DMS153 treated with DMSO at 0.1 percent for 48 hours (cell line): ENCODE data around the gene AUTS2.
"Not testable (repeated sequence)": the region's sequence is repeated elsewhere in the genome, so short reads cannot be mapped to it uniquely, and the experiment has no call there.

Experiments used
- DNase-seq: peaks from one replicate; lab custom pipeline; 2025; ENCODE audit not compliant: unreplicated experiment; lab: John Stamatoyannopoulos, UW

Gene AUTS2

DNA sequence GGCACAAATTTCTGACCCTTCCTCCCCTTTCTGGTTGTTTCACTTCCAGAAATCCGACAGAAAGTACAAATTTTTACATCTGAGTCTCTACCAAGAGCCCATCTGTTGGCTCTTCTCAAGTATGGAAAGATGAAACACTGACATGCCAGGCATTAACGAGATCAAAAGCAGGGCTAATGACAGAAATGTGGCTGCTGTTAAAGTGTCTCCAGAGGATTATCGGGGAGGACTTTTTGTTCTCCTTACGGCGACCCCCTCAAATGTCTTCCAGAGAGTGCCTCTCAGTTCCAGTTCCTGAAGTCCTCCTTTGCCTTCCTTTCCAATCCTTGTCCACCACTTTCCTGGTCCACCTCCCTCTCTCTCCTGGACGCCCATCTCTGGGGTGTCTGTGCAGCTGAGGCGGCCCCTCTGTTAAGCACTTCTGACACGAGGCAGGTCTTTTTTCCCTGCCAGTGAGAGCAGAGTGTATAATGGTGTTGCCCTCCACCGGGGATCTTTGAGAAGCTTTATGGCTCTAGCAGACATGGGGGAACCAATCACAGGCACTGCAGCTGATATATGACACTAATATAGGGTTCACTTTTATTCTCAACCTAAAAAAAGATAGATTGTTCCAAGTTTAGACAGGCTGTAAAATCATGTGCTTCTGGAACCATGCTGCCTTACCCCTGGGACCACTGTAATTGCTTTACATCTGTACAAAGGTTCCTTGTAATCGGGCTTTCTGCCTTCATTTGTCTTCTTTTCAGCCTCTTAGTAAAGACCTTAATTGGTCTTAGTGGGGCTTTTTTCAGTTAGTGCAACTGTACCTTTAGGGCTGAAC lies 757.1 kb downstream of the AUTS2 start:
- DNase-seq: no peak

- DNase-seq: peak; percentile 74
Observed at GRCh38 chr7:70356085-70356786, 758.0 kb downstream of the AUTS2 start.

GRCh38 chr7:70356787-70357328 lies 758.6 kb downstream of the AUTS2 start:
- no peak for DNase-seq

DNA sequence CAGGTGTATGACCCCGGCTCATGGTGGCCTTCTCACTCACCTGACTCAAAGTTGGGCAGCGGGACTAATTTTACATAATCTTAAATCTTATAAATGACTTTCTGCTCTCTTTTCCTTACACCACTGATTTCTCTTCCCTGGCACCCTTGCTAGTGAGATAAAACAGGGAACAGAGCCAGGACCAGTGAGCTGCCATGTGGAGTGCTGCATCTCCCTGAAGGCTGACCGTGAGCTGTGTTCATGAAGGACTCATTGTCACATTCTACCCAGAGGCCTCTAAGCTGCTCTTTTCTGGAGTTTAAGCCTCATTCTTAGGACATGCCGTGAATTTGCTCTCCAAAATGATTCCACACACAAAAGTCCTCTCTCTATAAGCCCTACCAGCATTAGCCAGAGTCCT lies 762.3 kb downstream of the AUTS2 start:
- no peak for DNase-seq

GRCh38 chr7:70361821-70362220 lies 763.5 kb downstream of the AUTS2 start:
- DNase-seq: no peak

DNA sequence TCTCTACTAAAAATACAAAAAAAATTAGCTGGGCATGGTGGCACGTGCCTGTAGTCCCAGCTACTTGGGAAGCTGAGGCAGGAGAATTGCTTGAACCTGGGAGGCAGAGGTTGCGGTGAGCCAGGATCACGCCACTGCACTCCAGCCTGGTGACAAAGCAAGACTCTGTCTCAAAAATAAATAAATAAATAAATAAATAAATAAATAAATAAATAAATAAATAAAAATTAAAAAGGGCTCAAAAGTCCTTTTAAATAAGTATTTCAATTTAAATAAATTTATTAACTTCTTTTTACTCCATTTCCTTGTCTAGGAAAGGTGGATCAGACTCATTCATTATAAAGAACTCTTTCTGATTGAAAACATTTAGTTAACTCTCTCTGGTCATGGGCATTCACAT lies 766.1 kb downstream of the AUTS2 start:
- DNase-seq: not testable (repeated sequence)

DNA sequence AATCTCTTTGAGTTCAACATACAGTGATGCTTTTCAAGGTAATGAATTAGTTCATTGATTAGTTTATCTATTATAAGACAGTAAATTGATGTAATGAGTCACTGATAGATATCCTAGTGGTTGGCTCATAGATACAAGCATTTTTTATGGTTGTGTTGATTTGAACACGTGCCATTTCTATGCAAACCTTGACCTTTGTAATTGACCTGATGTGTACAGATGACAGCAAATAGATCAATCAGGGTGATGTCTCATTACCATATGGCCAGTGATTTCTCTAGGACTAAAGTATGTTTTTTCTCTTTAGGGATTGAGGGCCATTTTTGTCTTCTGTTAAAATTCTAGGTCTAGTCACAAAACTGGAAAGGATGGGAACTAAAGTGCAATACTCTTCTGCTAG lies 773.4 kb downstream of the AUTS2 start:
- no peak for DNase-seq

DNA sequence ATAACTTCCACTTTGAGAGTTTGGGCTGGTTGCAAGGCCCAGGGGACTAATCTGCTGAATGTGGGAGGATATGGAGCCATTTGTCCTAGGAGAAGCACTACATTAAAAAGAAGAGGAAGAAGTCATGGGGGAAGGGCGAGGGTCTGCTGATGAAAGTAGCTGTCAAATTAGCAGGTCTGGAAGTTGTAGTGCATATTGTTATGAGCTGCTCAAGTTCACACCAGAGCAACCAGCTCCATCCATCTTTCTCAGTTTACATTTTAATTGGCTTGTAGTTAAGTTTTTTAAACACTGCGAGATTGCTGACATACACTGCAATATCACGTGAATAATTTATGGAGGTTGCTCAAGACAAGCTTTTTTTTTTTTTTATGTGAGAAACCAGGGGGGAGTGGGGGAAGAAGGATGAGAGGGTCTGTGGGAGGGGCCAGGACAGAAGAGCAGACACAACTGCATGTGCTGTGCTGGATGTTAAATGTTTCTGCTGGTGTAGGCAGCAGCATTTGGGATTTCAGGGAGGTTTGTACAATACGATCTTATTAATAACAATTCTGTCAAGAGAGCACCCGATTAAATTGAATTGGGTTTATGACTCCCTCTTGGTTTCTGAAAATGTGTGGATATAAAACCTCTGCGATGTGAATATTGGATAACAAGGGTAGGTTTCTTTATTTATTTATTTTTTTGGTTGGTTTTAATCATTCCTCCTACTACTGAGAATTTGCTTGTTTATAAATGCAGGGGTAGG lies 774.7 kb downstream of the AUTS2 start:
- no peak for DNase-seq

GRCh38 chr7:70374772-70375533 lies 776.7 kb downstream of the AUTS2 start:
- DNase-seq: no peak

DNA sequence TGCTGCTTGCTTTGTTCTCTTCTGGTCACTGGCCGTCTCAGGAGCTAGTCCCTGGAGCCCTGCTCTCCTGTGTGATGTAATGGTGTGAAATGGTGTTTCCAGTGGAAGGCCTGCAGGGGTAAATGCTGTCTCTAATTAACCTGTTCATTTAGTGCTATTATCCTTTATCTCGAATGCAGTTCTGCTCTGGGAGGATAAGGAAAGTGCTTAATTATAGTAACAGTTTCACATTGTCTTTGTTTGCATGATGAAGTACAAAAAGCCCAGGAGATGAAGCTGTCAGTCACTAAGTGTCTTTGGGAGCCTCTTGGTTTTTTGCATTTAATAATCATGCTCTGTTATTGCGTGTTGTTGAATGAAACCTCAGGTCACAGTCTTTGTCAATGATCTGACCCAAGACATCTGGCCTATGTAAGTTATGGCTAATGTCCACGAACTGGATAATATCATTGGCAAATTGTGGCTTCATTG lies 778.3 kb downstream of the AUTS2 start:
- DNase-seq: no peak

- no peak for DNase-seq
Observed at GRCh38 chr7:70377957-70378356, 779.7 kb downstream of the AUTS2 start.

GRCh38 chr7:70379210-70379609 lies 780.9 kb downstream of the AUTS2 start:
- no peak for DNase-seq

- DNase-seq: no peak
Observed at GRCh38 chr7:70380421-70381015, 782.2 kb downstream of the AUTS2 start.

DNA sequence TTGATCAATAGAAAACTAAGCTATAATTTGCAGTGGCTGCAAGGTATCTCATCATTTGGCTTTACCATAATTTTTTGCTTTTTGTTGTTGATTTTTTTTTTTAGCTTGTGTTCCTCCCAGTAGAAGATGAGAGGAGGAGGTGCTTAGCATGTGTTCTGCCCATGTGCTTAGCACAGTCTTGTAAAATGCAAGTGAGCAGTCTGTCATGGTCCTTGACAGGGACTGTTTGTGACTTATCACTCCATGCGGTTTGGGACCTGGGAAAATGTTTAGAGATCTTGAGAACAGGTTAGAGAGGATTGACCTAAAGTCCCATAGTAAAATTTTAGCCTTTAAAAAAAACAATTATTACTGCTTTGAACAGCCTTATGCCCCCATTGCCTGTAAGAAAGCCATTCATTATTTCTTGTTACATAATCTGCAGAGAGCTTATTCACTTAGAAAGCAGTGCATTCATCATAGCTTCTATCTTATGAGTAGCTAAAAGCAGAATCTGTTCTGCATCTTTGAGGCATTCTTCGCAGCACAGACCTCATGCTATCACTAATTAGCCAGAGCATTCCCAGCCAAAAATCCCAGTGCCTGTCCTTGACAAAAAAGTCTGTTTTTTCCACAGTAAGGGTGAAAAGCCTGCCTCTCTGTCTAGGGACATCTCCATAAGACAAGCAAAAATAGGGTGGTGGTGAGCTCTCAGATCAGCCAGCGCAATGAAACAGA lies 784.9 kb downstream of the AUTS2 start:
- DNase-seq: no peak

- no peak for DNase-seq
Observed at GRCh38 chr7:70384024-70384423, 785.7 kb downstream of the AUTS2 start.

DNA sequence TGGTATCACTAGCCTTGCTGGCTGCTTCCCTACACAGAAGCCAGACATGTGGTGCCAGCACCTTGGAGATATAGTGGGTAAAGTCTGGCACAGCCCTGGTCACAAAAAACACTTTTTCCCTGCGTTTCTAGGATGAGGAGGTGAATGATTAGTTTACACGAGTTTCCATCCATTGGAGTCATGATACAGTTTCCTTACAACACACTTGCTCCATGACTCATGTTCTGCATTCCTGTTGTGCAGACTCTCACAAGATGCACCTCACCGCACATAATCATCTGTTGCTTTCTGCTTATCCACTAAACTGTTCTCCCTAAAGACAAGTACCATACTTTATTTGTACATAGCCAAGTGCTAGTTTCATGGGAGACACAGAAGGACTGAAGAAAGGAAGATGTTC lies 786.6 kb downstream of the AUTS2 start:
- DNase-seq: no peak

- DNase-seq: no peak
Observed at GRCh38 chr7:70387217-70387616, 788.9 kb downstream of the AUTS2 start.

- DNase-seq: no peak
Observed at GRCh38 chr7:70389531-70390151, 791.4 kb downstream of the AUTS2 start.

DNA sequence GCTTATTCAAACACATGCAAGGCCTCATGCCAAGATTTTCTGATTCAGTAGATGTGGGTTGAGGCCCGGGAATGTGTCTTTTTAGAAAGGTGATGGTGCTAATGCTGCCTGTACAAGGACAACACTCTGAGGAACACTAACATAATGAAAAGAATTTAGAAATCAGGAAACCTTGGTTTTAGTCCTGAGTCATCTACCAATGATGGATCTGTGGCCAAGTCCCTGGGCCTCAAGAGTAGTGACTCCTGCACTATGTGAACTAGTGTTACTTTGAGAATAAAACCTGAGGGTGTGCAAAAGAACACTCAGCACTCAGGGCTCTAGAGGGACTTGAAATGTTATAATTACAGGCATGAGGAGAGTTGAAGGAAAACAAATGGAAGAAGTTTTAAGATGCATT lies 792.0 kb downstream of the AUTS2 start:
- no peak for DNase-seq
